HG03378 (cell line): ENCODE results near the gene GJC3.
A peak's percentile ranks its signal among the peaks of the same experiment; 100 is the strongest.
"Not testable (repeated sequence)": the region's sequence is repeated elsewhere in the genome, so short reads cannot be mapped to it uniquely, and the experiment has no call there.

ENCODE experiments used
- ATAC-seq: cut with Tn5 transposase; IDR thresholded peaks from one replicate; pipeline ENCODE4 v1.9.1; 2021; ENCODE audit warnings: mild to moderate bottlenecking, moderate library complexity; ENCODE audit not compliant: unreplicated experiment

The GJC3 gene

GRCh38 chr7:99930376-99930775, 956 bp upstream of the GJC3 start:
- no peak for ATAC-seq

- no peak for ATAC-seq
These were observed 272 bp upstream of the GJC3 start for GRCh38 chr7:99929730-99930053.

DNA sequence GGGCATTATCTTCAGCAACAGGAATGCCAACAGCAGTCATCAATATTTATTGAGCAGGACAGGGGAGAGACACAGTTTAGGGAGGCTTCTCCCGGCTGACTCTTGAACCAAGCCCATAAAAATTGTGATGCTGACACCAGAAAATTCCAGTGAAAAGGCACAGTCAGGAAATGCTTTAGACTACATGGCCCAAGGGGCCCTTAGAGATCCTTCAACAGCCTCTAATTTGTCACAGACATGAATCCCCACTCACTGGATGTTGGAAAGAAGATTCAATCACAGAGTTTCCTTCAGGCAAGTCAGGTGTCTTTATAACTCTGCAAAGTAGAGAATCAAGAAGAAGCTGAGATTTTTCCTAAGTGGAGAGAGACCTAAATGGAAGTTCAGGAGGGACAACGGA, 1.2 kb downstream of the GJC3 start:
- no peak for ATAC-seq

DNA sequence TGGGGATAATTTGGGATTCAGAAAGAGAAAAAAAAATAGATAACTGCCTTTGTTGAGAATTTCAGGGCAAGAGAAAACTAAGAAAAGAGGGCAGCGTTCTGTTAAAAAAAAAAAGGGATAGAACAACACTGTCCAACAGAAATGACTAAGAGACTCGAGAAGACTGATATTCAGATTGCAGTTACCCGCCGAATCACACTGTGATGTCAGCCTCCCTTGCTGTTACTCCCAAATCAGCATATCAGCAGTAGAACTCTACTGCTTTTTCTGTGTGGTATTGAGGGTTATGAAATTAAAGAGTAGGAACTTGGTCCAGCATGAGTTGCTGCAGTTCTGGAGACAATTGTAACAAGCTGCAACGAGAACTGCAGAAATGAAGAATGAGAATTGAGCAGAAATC, 1.9 kb downstream of the GJC3 start:
- ATAC-seq, result no peak

DNA sequence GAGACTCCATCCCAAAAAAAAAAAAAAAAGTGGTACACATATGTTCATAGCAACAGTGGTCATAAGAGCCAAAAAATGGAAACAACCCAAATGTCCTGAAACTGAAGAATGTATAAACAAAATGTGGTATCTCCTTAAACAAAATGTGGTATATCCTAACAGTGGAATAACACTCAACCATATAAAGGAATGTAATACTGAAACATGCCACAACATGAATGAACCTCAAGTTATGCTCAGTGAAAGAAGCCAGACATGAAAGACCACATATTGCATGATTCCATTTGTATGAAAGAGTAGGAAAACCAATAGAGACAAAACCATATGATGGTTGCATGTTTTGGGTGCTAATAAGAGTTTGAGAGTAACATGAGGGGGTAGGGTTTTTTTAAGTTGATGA, 3.1 kb downstream of the GJC3 start:
- no peak for ATAC-seq

GRCh38 chr7:99923200-99923599, 6.2 kb downstream of the GJC3 start:
- ATAC-seq, result no peak

- ATAC-seq, result no peak
These were observed 9.3 kb downstream of the GJC3 start for GRCh38 chr7:99920149-99920548.

- no peak for ATAC-seq
These were observed 9.7 kb downstream of the GJC3 start for GRCh38 chr7:99919814-99920112.

DNA sequence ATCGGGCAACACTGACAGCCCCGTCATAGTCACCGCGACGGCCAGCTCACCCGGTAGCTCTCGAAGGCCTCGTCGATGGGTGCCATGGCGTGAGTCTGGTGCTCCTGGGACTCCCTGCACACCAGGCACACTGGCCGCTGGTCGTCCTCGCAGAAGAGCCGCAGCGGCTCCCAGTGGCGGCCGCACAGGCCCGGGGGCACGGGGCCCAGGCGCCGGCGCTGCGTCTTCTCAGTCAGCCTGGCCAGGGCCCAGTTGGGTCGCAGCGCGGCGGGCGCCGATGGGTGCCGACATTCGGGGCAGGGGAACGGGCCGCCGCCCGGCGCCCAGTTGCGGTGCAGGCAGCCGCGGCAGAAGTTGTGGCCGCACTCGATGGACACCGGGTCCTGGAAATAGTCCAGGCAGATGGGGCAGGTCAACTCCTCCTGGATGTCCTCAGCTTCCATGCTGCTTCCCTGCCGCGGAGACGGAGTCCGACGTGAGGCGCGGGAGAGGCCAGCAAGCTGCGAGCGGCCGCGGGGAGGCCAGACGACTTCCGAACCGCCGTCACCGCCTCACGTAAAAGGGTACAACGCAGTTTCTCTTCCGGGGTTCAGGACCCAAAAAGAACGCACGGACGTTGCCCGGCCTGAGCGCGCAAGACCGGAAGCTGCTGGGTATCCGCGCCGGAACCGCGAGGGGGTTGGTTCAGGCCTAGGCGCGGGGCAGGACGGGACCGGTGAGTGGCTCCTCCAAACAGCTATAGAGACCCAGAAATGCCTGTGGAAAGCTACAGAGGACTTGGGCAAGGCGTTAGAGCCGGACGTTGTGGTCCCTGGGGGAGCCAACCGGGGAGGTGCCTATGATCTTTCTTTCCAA, 10.2 kb downstream of the GJC3 start, which contains the start of gene TRIM4:
Gene TRIM4 (minus strand): TSS at position 572 of the 855 bp plus-strand sequence. CDS start 129 bp downstream, at position 443.
- ATAC-seq, result peak; percentile 84

DNA sequence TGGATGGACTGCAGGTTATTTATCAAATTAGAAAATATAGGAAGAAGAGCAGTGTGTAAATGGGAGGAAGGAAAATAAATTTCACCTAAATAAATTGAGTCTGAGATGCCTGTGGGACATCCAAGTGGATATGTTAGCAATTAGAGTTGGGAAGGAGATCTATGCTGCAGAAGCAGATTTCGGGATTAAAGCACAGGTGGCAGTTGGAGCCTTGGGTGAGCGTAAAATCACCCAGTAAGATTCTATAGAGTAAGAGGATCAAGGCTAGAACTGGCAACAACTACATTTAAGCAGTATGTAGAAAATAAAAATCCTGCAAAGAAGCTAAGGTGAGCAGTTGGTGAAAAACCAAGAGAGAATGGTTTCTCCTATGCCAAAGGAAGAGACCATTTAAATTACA, 18.4 kb downstream of the GJC3 start:
- no peak for ATAC-seq

GRCh38 chr7:99901581-99901980, 27.8 kb downstream of the GJC3 start:
- ATAC-seq, result no peak

GRCh38 chr7:99899830-99900519, 29.4 kb downstream of the GJC3 start:
- no peak for ATAC-seq

DNA sequence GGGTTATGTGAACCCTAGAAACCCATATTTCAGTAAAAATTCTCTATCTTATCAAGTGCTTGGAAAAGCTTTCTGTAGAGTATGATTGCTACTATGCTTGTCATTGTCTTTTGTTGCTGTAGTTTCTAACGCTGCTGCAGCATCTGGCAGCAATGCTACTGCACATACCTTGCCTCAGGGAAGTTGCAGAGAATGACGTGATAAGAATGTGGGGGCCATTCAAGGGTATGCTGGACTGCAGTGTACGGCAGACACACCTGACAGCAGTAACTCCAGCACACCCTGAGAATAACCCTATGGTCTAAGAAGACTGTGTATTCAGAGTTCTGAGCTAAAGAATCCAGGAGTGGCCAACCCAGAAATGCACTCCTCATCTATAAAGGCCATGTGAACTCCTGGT, 30.6 kb downstream of the GJC3 start:
- no peak for ATAC-seq

- ATAC-seq, result no peak
These were observed 31.4 kb downstream of the GJC3 start for GRCh38 chr7:99898023-99898357.

- no peak for ATAC-seq
These were observed 31.9 kb downstream of the GJC3 start for GRCh38 chr7:99897322-99898022.

DNA sequence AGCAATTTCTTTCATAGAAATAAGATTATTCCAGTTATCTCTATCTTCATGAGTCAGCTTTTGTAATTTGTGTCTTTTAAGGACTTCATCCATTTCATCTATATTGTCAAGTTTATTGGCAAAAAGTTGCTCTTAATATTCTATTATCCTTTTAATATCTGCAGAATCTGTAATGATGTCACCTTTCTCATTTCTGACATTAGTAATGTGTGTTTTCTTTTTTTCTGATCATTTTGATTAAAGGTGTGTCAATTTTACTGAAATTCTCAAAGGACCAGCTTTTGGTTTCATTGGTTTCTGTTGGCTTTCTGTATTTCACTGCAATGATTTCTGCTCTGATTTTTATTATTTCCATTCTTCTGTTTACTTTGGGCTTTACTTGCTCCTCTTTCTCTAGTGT, 34.7 kb downstream of the GJC3 start:
- no peak for ATAC-seq

DNA sequence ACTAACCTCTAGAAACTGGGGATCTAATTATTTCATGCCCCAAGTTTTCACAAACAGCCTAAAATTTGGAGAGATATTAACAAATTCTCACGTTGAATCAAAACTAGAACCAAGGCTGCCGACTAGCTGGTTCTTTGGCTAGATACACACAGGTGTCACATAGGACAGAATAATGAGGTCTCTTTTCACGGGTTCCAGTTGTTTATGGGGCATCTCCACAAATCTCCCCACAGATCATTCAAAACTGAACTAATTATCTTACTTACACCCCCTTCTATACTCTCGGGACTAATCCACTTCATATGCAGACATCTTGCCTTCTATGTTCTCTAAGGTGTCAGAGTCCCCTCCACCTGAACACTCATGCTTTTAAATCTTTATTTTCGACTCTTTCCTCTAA, 36.1 kb downstream of the GJC3 start:
- ATAC-seq, result no peak

GRCh38 chr7:99890348-99890747, 39.1 kb downstream of the GJC3 start:
- not testable (repeated sequence) for ATAC-seq

DNA sequence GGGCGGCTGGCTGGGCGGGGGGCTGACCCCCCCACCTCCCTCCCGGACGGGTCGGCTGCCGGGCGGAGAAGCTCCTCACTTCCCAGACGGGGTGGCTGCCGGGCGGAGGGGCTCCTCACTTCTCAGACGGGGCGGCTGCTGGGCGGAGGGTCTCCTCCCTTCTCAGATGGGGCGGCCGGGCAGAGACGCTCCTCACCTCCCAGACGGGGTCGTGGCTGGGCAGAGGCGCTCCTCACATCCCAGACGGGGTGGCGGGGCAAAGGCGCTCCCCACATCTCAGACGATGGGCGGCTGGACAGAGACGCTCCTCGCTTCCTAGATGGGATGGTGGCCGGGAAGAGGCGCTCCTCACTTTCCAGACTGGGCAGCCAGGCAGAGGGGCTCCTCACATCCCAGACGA, 41.1 kb downstream of the GJC3 start:
- not testable (repeated sequence) for ATAC-seq

- no peak for ATAC-seq
These were observed 48.0 kb downstream of the GJC3 start for GRCh38 chr7:99881370-99881769.

GRCh38 chr7:99876933-99877332, 52.5 kb downstream of the GJC3 start, which contains the start of gene OR2AE1:
OR2AE1 (minus strand) TSS chr7:99877033; CDS start chr7:99877033, 0 bp downstream.
- no peak for ATAC-seq

GRCh38 chr7:99876491-99876890, 52.9 kb downstream of the GJC3 start:
- ATAC-seq, result no peak
